NCI-H2171 treated with DMSO at 0.1 percent for 48 hours (cell line): ENCODE data around the gene GALE.
A peak's percentile ranks its signal among the peaks of the same experiment; 100 is the strongest.
"Not testable (repeated sequence)": the region's sequence is repeated elsewhere in the genome, so short reads cannot be mapped to it uniquely, and the experiment has no call there.

ENCODE experiments used
- DNase-seq: peaks from one replicate; lab custom pipeline; 2025; lab: John Stamatoyannopoulos, UW

GALE gene

GRCh38 chr1:23792151-23792945 is 8.2 kb downstream of the GALE start:
- DNase-seq: no peak

DNA sequence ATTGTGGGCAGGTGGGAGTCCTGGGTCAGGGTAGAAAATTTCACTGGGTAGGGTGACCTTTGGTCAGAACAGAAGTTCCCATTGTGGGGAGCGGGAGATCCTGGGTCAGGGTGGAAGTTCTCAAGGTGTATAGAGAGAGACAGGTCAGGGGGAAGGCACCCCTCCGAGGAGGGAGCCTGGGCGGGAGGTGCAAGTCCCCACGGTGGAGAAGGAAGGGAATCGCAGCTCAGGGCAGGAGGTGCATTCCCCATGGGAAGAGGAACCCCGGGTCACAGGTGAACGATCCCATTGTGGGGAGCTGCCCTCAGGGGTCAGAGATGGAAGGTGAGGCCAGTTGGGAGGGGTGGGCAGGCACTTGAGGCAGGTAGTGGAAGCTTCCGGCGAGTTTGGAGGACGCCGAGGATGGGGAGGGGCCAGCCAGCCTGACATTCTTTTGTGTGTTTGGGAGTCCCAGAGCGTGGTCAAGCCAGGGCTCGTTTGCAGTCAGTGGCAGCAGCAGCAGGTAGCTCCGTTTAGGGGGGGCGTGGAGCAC is 9.0 kb downstream of the GALE start:
- peak; percentile 40 for DNase-seq

- peak; percentile 97 for DNase-seq
Observed at GRCh38 chr1:23790696-23791515, 9.6 kb downstream of the GALE start, which contains the start of gene LYPLA2. Gene LYPLA2, plus strand, starts transcription at chr1:23791145. Its CDS starts 1,538 bp downstream, at chr1:23792683.

GRCh38 chr1:23788695-23789094 is 11.9 kb downstream of the GALE start:
- DNase-seq: no peak

- no peak for DNase-seq
Observed at GRCh38 chr1:23787701-23788100, 12.9 kb downstream of the GALE start.

DNA sequence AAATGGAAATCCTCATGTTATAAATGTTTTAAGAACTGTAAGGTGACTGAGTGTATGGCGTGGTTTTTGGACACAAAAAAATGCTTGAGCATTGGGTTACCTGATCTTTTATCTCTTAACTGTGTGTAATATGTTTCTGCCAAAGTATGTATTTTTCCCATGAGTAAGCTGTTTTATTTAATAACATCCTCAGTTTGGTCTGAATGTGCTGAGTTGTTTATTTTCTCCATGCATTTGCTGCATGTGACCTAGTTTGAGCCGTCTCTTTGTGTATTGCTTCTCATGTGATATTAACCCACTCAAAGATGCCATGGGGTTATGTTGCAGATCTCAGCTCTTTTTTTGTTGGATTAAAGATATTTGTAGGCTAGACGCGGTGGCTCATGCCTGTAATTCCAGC is 15.7 kb downstream of the GALE start:
- DNase-seq: no peak

DNA sequence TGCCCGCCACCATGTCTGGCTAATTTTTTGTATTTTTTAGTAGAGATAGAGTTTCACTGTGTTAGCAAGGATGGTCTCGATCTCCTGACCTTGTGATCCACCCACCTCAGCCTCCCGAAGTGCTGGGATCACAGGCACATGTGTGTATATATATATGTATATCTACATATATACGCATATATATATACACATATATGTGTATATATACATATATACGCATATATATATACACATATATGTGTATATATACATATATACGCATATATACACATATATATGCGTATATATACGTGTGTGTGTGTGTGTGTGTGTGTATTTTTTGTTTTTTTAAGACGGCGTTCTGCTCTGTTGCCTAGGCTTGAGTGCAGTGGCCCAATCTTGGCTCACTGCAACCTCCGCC is 17.4 kb downstream of the GALE start:
- DNase-seq: not testable (repeated sequence)

- DNase-seq: no peak
Observed at GRCh38 chr1:23779826-23780371, 20.7 kb downstream of the GALE start.

GRCh38 chr1:23777979-23778814 is 22.4 kb downstream of the GALE start, which contains the start of gene PITHD1:
Gene PITHD1, plus strand, starts transcription at chr1:23778418. Its CDS starts 98 bp downstream, at chr1:23778516.
- DNase-seq: peak; percentile 97

- no peak for DNase-seq
Observed at GRCh38 chr1:23776217-23776616, 24.3 kb downstream of the GALE start.

DNA sequence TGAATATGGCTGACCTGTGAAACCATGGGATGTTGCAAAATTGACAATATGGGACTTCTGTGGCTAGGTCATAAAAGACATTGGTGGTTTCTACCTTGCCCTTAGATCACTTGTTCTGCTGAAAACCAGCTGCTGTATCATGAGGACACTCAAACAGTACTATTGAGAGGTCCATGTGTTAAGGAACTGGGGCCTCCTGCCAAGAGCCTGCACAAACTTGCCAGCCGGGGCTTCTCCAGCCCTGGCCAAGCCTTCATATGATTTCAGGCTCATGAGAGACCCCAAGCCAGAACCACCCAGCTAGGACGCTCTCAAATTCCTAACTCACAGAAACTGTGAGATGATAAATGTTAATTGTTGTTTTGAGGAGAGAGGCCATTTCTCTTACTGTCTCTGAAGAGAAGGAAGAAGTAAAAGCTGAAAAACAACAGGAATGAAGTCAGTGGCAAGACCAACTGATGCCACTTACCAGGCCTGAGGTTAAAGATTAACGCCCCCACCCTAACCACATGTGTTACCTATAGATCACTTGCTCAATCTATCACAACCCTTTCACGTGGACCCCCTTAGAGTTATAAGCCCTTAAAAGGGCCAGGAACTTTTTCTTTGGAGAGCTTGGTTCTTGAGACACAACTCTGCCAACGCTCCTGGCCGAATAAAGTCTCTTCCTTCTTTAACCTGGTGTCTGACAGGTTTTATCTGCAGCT is 26.2 kb downstream of the GALE start:
- no peak for DNase-seq

DNA sequence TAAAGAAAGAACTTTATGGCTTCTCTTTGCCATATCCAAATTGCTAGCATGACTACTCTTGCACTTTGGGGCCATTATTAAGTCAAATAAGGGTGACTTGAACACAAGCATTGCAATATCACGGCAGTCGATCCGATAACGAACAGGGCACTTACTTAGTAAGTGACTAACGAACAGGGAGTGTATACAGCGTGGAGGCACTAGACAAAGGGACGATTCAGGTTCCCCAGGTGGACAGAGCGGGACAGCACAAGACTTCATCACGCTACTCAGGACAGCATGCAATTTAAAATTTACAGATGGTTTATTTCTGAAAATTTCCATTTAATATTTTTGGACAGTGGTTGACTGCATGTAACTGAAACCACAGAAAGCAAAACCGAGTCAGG is 27.7 kb downstream of the GALE start:
- DNase-seq: no peak

DNA sequence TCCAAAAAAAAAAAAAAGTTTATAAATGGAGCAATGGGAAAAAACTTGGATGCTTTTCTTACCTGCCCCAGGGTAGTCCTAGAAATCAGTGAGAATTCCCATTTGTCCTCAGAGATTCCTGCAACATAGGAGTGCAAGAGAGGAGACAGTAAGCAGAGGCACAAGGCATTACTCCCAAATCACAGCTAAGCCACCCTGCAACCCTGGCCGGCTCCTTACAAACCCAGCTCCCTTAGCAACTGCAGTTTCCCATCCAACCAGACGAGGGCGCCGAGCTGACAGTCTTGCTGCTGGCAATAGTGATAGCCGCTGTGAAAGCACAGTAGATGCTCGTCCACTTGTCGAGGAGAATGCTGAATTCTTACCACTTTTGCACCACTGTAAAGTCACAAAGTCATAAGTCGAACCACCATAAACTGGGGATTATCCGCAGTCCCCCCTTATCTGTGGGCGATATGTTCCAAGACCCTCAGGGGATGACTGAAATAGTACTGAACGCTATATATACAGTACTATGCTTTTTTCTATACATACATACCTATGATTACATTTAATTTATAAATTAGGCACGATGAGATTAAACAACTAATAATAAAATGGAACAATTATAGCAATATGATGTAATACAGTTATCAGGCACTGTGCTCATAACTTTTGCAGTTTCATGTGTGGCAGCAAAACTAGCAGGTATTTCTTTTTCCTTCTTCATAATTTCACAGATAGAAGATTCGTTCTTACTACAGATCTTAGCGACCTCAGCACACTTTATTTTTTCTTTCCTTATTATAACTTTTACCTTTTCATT is 28.3 kb downstream of the GALE start:
- DNase-seq: peak; percentile 87

- DNase-seq: no peak
Observed at GRCh38 chr1:23768733-23769132, 31.8 kb downstream of the GALE start.

GRCh38 chr1:23763041-23763577 is 37.4 kb downstream of the GALE start:
- no peak for DNase-seq

- no peak for DNase-seq
Observed at GRCh38 chr1:23759277-23759676, 41.3 kb downstream of the GALE start.

DNA sequence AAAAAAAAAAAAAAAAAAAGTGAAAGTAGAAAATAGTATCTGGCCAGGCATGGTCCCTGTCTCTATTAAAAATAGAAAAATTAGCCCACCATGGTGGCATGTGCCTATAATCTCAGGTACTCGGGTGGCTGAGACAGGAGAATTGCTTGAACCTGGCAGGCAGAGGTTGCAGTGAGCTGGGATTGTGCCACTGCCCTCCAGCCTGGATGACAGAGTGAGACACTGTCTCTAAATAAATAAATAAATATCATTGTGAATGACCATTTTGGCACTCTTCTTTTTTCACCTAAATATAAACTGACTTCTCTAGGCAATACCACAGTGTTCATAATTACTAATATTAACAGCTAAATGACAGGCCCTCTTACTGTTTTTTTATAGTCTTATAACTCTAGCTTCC is 42.7 kb downstream of the GALE start:
- DNase-seq: no peak

- no peak for DNase-seq
Observed at GRCh38 chr1:23756676-23757075, 43.9 kb downstream of the GALE start.

DNA sequence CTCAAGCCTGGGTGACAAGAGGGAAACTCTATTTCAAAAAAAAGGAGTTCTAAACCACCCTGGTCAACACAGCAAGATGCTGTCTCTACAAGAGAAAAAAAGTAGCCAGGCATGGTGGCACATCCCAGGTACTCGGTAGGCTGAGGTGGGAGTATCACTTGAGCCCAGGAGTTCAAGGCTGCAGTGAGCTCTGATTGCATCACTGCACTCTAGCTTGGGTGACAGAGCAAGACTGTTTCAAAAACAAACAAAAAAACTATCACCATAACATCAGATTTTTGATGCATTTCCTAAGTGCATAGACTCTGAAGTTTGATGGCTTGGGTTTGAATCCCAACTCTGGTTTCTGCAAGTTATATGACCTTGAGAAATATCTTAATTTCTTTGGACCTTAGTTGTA is 47.6 kb downstream of the GALE start:
- DNase-seq: no peak

DNA sequence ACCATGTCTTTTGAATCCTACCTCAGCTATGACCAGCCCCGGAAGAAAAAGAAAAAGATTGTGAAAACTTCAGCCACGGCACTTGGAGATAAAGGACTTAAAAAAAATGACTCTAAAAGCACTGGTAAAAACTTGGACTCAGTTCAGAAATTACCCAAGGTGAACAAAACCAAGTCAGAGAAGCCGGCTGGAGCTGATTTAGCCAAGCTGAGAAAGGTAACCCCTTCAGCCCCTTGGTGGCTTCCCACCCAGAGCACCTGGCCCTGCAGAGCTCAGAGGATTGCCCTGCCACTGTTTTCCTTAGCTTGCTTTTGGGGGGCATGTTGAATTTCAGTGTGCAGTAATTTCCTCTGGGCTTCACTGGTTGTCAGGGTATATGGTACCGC is 48.7 kb downstream of the GALE start:
- no peak for DNase-seq
